BLaER1 treated with 17β-estradiol and CSF1 and Interleukin-3, amounts not matched to agents 10 nM and 100 nM (cell line): ENCODE results near the gene UXS1.
"Not testable (repeated sequence)": the region's sequence is repeated elsewhere in the genome, so short reads cannot be mapped to it uniquely, and the experiment has no call there.

Experiments used
- H3K27ac ChIP-seq, 11 experiments: shearing (Covaris generic); formaldehyde crosslinking; 2 replicates each; pipeline ENCODE4 v1.8.1; 2022
- H3K27me3 ChIP-seq, 11 experiments: shearing (Covaris generic); formaldehyde crosslinking; 2 replicates each; pipeline ENCODE4 v1.8.1; 2022
- H3K36me3 ChIP-seq, 11 experiments: shearing (Covaris generic); formaldehyde crosslinking; 2 replicates each; pipeline ENCODE4 v1.8.1; 2022
- H3K4me1 ChIP-seq, 10 experiments: shearing (Covaris generic); formaldehyde crosslinking; 2 replicates each; pipeline ENCODE4 v1.8.1; 2022
- H3K4me2 ChIP-seq, 11 experiments: shearing (Covaris generic); formaldehyde crosslinking; 2 replicates each; pipeline ENCODE4 v1.8.1; 2022
- H3K4me3 ChIP-seq, 10 experiments: shearing (Covaris generic); formaldehyde crosslinking; 2 replicates each; pipeline ENCODE4 v1.8.1; 2022
- H3K9ac ChIP-seq, 11 experiments: shearing (Covaris generic); formaldehyde crosslinking; 2 replicates each; pipeline ENCODE4 v1.8.1; 2022
- H3K9me3 ChIP-seq, 11 experiments: shearing (Covaris generic); formaldehyde crosslinking; replicated peaks in 1 of 11; 2 replicates each; pipeline ENCODE4 v1.8.1; 2022
- H4K20me1 ChIP-seq, 11 experiments: shearing (Covaris generic); formaldehyde crosslinking; 2 replicates each; pipeline ENCODE4 v1.8.1; 2022
- Cebpa-rat ChIP-seq, 11 experiments: shearing (Covaris generic); IDR thresholded peaks; 2 replicates each; pipeline ENCODE4 v1.8.1; 2022

UXS1 gene

DNA sequence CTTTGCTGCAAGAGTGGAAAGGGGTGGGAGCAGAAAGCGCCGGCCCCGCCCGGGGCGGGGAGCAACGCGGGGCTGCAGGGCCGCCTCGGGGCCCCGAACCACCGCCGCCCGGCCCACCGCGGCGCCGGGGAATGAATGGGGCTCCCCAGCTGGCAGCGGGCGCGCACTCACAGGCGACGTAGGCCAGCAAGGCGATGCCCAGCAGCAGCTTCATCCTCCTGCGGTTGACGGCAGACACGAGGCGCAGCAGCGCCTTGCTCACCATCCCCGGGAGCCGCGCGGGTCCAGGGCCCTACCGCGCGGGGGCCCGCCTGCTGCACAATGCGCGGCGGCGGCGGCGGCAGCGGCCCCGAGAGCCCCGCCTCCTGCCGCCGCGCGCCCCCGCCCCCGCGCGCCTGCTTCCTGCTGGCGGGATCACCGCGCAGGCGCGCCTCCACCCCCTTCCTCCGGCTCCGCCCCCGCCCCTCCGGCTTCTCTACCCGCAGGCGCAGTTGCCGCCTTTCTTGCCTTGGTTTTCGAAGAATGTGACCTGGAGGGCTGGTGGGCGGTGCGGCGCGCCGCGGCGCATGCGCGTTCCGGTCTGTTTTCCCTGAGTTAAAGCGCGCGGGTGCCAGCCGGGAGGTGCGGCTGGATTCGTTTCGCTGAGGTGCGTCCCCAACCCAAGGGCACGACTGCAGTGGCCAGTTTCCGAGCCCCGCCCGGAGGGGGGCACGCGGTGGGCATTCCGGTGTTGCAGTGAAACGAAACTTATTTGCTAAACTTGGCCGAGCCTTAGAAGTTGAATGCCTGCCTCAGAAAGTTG, at the start of gene UXS1:
TSS of gene UXS1 (minus strand) at position 325 of the 802 bp plus-strand sequence. CDS start at position 265, 60 bp downstream.
- H3K36me3 ChIP-seq: peaks cover 0 to 16% (median 0%) of the 10 kb centered on the region in 11 experiments; a peak in 5 of 22 replicates
- peak within 1 kb of the TSS; percentile 52 to 98 (median 94); a peak in 21 of 22 replicates for H3K27ac ChIP-seq
- H3K4me2 ChIP-seq: peak within 1 kb of the TSS; percentile 81 to 94 (median 88)
- peaks cover 0 to 4% (median 0%) of the 10 kb centered on the region in 11 experiments; a peak in 1 of 22 replicates for H3K9me3 ChIP-seq
- peaks cover 53 to 78% (median 60%) of the 10 kb centered on the region in 10 experiments for H3K4me1 ChIP-seq
- H3K9ac ChIP-seq: peak within 1 kb of the TSS; percentile 83 to 99 (median 95)
- H4K20me1 ChIP-seq: peaks cover 0 to 48% (median 36%) of the 10 kb centered on the region in 11 experiments; a peak in 13 of 22 replicates
- no peak for TF ChIP-seq Cebpa-rat (IDR thresholded peaks at IDR 0.05)
- peak within 1 kb of the TSS; percentile 81 to 99 (median 98) for H3K4me3 ChIP-seq
- H3K27me3 ChIP-seq: no peaks in the 10 kb centered on the region

DNA sequence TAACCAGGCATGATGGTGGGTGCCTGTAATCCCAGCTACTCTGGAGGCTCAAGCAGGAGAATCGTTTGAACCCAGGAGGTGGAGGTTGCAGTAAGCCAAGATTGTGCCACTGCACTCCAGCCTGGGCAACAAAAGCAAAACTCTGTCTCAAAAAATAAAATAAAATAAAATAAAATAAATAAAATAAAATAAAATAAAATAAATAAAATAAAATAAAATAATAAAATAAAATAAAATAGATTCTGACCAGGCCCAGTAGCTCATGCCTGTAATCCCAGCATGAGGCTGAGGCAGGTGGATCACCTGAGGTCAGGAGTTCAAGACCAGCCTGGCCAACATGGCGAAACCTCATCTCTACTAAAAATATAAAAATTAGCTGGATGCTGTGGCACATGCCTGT, 45.4 kb upstream of the UXS1 start:
- not testable (repeated sequence) for H4K20me1 ChIP-seq, H3K9ac ChIP-seq, H3K4me1 ChIP-seq, H3K27ac ChIP-seq, H3K4me3 ChIP-seq, H3K36me3 ChIP-seq, H3K4me2 ChIP-seq, H3K27me3 ChIP-seq
- H3K9me3 ChIP-seq: peaks cover 43 to 56% (median 51%) of the 10 kb centered on the region in 11 experiments

DNA sequence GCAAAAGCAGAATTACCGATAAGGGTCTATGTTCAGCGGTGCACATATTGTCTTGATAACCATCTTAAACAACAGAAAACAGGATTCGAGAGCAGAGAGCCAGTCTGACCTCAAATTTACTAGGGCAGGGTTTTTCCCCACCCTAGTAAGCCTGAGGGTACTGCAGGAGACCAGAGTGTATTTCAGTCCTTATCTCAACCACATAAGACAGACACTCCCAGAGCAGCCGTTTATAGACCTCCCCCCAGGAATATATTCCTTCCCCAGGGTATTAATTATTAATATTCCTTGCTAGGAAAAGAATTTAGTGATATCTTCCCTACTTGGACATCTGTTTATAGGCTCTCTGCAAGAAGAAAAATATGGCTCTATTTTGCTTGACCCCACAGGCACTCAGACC, 41.3 kb upstream of the UXS1 start:
- H3K36me3 ChIP-seq, H3K9ac ChIP-seq, H4K20me1 ChIP-seq, H3K4me3 ChIP-seq, H3K4me2 ChIP-seq, H3K4me1 ChIP-seq, H3K27ac ChIP-seq, H3K27me3 ChIP-seq: not testable (repeated sequence)
- peaks cover 63 to 74% (median 71%) of the 10 kb centered on the region in 11 experiments for H3K9me3 ChIP-seq

DNA sequence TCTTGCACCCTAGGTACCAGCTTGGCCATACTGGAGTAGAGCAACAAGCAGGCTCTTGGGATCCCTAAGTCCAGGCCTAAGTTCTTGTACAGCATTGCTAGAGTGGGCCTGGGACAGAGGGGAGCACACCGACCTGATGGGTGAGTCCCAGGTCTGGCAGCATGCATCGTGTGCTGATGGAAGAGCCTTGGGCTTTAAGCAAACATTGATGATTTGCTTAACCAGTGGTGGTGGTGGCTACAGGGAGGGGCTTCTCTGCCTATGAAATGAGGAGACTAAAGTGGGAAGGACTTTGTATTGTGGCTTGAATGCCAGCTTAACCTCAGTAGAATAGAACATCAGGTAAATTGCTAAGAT, 39.2 kb upstream of the UXS1 start:
- Histone ChIP-seq H4K20me1 (no peaks in the 10 kb centered on the region), H3K4me3 (no peak overlapping the region), H3K27me3 (no peaks in the 10 kb centered on the region), H3K4me2 (no peak overlapping the region), H3K27ac (no peak overlapping the region), H3K4me1 (no peaks in the 10 kb centered on the region), H3K9me3 (peaks cover 50 to 63% (median 60%) of the 10 kb centered on the region in 11 experiments), H3K9ac (no peak overlapping the region), H3K36me3 (no peaks in the 10 kb centered on the region; a peak in 1 of 22 replicates)
- TF ChIP-seq Cebpa-rat (IDR thresholded peaks at IDR 0.05): no peak

DNA sequence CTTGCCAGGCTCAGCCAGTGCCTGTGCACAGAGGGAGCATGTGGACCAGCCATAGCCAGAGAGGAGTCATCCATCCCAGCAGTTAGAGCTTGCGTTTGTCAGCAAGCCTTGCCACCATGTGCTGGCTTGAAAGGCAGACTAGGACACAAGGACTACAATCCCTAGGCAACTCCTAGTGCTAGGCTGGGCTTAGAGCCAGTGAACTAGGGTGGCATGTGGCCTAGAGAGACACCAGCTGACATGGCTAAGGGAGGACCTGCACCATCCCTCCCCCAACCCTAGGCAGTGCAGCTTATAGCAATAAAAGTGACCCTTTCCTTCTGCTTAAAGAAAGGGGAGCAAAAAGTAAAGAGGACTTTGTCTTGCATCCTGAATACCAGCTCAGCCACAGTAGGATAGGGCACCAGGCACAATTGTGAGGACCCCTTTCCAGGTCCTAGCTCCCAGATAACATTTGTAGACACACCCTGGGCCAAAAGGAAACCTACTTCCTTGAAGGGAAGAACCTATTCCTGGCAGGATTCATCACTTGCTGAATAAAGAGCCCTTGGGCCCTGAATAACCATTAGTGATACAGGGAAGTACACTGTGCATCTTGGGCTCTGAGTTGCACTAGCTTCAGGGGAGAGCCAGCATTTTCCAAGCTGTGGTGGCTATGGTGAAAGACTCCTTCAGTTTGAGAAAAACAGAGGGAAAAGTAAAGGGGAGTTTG, 38.7 kb upstream of the UXS1 start:
- Histone ChIP-seq H3K4me3 (no peak overlapping the region), H3K36me3 (no peaks in the 10 kb centered on the region; a peak in 1 of 22 replicates), H3K9ac (no peak overlapping the region), H4K20me1 (no peaks in the 10 kb centered on the region), H3K27me3 (no peaks in the 10 kb centered on the region), H3K27ac (no peak overlapping the region), H3K4me1 (no peaks in the 10 kb centered on the region), H3K4me2 (no peak overlapping the region), H3K9me3 (peaks cover 50 to 63% (median 60%) of the 10 kb centered on the region in 11 experiments)
- TF ChIP-seq Cebpa-rat (IDR thresholded peaks at IDR 0.05): no peak

DNA sequence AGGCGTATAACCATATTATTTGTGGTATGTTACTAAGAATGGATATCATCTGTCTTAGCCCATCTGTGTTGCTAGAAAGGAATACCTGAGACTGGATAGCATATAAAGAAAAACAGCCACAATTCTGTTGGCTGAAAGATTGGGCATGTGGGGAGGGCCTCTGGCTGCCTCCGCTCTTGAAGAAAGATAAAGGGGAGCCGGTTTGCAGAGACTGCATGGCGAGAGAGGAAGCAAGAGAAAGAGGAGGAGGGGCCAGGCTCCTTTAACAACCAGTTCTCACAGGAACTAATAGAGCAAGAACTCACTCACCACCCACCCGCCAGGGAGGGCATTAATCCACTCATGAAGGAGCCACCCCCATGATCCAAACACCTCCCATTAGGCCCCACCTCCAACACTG, 29.2 kb upstream of the UXS1 start:
- no peaks in the 10 kb centered on the region for H4K20me1 ChIP-seq
- H3K9ac ChIP-seq: no peak overlapping the region
- H3K27me3 ChIP-seq: no peaks in the 10 kb centered on the region
- no peaks in the 10 kb centered on the region for H3K36me3 ChIP-seq
- TF ChIP-seq Cebpa-rat (IDR thresholded peaks at IDR 0.05): no peak
- H3K9me3 ChIP-seq: no peaks in the 10 kb centered on the region; a peak in 1 of 22 replicates
- no peak overlapping the region for H3K4me3 ChIP-seq
- H3K27ac ChIP-seq: no peak overlapping the region
- H3K4me1 ChIP-seq: no peaks in the 10 kb centered on the region
- no peak overlapping the region for H3K4me2 ChIP-seq

DNA sequence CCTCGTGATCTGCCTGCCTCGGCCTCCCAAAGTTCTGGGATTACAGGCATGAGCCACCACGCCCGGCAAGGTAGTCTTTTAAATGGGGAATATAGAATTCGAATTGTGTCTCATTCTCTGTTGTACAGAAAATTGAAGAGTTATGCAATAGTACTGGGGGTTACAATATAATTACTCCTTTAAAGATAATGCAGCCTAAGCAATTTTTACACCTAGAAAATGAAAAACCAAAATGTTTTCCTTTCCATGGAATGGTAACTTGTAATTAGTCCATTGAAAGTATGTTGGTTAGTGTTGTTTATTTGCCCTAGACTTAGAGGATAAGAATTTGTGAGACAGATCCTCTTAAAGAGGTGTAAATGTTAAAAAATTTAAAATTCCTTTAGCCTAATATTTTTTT, 28.0 kb upstream of the UXS1 start:
- not testable (repeated sequence) for H3K4me1 ChIP-seq, H3K9ac ChIP-seq, H3K9me3 ChIP-seq, H3K4me3 ChIP-seq, H3K27me3 ChIP-seq, H3K27ac ChIP-seq, H3K36me3 ChIP-seq, H3K4me2 ChIP-seq, H4K20me1 ChIP-seq

DNA sequence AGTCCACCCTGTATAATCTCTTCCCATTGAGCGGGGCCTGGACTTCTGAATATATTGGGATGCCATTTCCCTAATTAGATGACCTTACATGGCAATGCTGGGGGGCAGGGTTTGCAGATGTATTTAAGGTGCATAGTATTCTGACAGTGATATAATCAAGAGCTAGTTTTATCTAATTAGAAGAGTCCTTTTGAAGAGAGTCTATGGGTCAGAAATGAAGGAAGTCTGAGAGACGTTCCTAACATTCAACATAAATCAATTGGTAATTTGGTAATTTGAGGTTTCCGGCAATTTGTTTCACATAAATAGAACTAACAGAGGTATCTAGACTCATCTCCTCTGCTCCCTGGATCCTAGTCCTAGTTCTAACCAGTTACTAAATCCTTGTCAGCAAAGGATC, 25.7 kb upstream of the UXS1 start:
- H3K9me3 ChIP-seq: peaks cover 6 to 20% (median 15%) of the 10 kb centered on the region in 11 experiments; a peak in 13 of 22 replicates
- H3K36me3 ChIP-seq: no peaks in the 10 kb centered on the region
- no peak for TF ChIP-seq Cebpa-rat (IDR thresholded peaks at IDR 0.05)
- no peak overlapping the region for H3K9ac ChIP-seq
- H4K20me1 ChIP-seq: no peaks in the 10 kb centered on the region
- H3K27me3 ChIP-seq: no peaks in the 10 kb centered on the region
- no peak overlapping the region for H3K27ac ChIP-seq
- peaks cover 0 to 5% (median 0%) of the 10 kb centered on the region in 10 experiments; a peak in 1 of 20 replicates for H3K4me1 ChIP-seq
- H3K4me3 ChIP-seq: no peak overlapping the region
- no peak overlapping the region for H3K4me2 ChIP-seq

DNA sequence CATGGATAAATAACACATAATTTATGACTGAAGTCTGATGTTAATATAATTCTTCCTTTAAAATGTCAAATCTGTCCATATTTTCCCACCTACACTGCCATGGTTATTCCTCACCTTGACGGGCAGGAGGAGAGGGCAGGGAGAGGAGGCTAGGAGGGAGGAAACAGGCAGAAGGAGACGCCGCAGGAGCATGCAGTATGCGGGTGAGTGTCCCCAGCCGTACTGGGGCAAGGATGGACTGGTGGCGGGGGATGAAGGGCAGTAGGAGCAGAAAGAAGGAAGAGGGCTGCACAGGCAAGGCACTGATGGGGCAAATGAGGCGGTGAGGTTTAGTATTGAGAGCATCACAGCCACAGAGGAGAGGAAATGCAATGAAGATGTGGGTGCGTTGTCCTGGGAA, 25.1 kb upstream of the UXS1 start:
- H4K20me1 ChIP-seq, H3K4me3 ChIP-seq, H3K9ac ChIP-seq, H3K4me2 ChIP-seq, H3K36me3 ChIP-seq, H3K27ac ChIP-seq, H3K27me3 ChIP-seq, H3K4me1 ChIP-seq: not testable (repeated sequence)
- peaks cover 6 to 21% (median 15%) of the 10 kb centered on the region in 11 experiments; a peak in 13 of 22 replicates for H3K9me3 ChIP-seq

DNA sequence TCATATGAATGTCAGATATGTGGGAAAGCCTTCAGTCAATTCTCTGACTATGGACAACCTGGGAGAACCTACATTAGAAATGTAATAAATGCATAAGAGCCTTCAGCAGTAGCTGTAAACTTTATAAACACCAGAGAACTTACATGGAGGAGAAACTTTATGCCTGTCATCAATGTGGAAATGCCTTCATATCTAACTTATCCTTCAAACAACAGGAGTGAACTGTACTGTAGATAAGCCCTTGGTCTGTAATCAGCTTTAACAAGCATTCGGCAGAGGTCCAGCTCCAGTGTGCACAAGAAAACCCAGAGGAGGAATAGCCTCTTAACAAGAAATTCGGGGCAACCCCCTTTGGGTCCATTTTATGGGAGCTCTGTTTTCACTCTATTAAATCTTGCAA, 14.8 kb upstream of the UXS1 start:
- TF ChIP-seq Cebpa-rat (IDR thresholded peaks at IDR 0.05): no peak
- Histone ChIP-seq H4K20me1 (no peaks in the 10 kb centered on the region), H3K4me2 (no peak overlapping the region), H3K36me3 (no peaks in the 10 kb centered on the region), H3K9me3 (peaks cover 9 to 34% (median 20%) of the 10 kb centered on the region in 11 experiments; a peak in 18 of 22 replicates), H3K4me1 (no peaks in the 10 kb centered on the region), H3K9ac (no peak overlapping the region), H3K4me3 (no peak overlapping the region), H3K27me3 (no peaks in the 10 kb centered on the region), H3K27ac (no peak overlapping the region)
